ENCODE measurements around the gene SLC1A1.

SLC1A1 gene

GRCh38 chr9:4569101-4569500 is 78.8 kb downstream of the SLC1A1 start:
- H3K9me3 ChIP-seq (ENCODE audit: control insufficient read depth, low read depth, low read length) = no peaks in the 10 kb centered on the region
- no peaks in the 10 kb centered on the region for H3K27me3 ChIP-seq (ENCODE audit: control insufficient read depth, insufficient read depth, low read length)
- no peak overlapping the region for H3K9ac ChIP-seq (ENCODE audit: low read length)
- no peaks in the 10 kb centered on the region for H3K36me3 ChIP-seq (ENCODE audit: control insufficient read depth, low read depth, low read length)
- H3K4me1 ChIP-seq (ENCODE audit: control insufficient read depth, low read depth, low read length) = peaks cover 2% of the 10 kb centered on the region
- H3K27ac ChIP-seq (ENCODE audit: low read length) = no peak overlapping the region
- no peak overlapping the region for H3K4me3 ChIP-seq (ENCODE audit: low read length)

DNA sequence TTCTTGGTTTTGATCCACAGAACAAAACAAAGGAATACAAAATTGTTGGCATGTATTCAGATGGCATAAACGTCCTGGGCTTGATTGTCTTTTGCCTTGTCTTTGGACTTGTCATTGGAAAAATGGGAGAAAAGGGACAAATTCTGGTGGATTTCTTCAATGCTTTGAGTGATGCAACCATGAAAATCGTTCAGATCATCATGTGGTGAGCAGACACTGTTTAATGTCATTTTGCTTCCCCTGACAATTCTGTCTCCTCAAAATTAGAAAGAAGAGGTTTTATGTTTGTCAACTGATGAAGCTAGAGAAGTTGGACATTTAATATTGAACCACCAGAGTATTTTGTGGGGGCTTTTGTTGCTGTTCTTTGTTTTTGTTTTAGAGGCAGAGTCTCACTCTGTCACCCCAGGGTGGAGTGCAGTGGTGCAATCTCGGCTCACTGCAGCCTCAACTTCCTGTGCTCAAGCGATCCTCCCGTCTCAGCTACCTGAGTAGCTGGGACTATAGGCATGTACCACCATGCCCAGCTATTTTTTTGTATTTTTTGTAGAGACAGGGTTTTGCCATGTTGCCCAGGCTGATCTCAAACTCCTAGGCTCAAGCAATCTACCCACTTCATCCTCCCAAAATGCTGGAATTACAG is 82.0 kb downstream of the SLC1A1 start:
- no peak overlapping the region for H3K4me3 ChIP-seq (ENCODE audit: low read length)
- no peak overlapping the region for H3K9ac ChIP-seq (ENCODE audit: low read length)
- H3K9me3 ChIP-seq (ENCODE audit: control insufficient read depth, low read depth, low read length) = no peaks in the 10 kb centered on the region
- no peak overlapping the region for H3K27ac ChIP-seq (ENCODE audit: low read length)
- peaks cover 4% of the 10 kb centered on the region for H3K4me1 ChIP-seq (ENCODE audit: control insufficient read depth, low read depth, low read length)
- H3K27me3 ChIP-seq (ENCODE audit: control insufficient read depth, insufficient read depth, low read length) = no peaks in the 10 kb centered on the region
- H3K36me3 ChIP-seq (ENCODE audit: control insufficient read depth, low read depth, low read length) = no peaks in the 10 kb centered on the region

GRCh38 chr9:4573176-4573575 is 82.9 kb downstream of the SLC1A1 start:
- H3K4me3 ChIP-seq (ENCODE audit: low read length) = no peak overlapping the region
- no peaks in the 10 kb centered on the region for H3K36me3 ChIP-seq (ENCODE audit: control insufficient read depth, low read depth, low read length)
- no peaks in the 10 kb centered on the region for H3K9me3 ChIP-seq (ENCODE audit: control insufficient read depth, low read depth, low read length)
- H3K4me1 ChIP-seq (ENCODE audit: control insufficient read depth, low read depth, low read length) = peaks cover 4% of the 10 kb centered on the region
- H3K9ac ChIP-seq (ENCODE audit: low read length) = no peak overlapping the region
- no peaks in the 10 kb centered on the region for H3K27me3 ChIP-seq (ENCODE audit: control insufficient read depth, insufficient read depth, low read length)
- no peak overlapping the region for H3K27ac ChIP-seq (ENCODE audit: low read length)

DNA sequence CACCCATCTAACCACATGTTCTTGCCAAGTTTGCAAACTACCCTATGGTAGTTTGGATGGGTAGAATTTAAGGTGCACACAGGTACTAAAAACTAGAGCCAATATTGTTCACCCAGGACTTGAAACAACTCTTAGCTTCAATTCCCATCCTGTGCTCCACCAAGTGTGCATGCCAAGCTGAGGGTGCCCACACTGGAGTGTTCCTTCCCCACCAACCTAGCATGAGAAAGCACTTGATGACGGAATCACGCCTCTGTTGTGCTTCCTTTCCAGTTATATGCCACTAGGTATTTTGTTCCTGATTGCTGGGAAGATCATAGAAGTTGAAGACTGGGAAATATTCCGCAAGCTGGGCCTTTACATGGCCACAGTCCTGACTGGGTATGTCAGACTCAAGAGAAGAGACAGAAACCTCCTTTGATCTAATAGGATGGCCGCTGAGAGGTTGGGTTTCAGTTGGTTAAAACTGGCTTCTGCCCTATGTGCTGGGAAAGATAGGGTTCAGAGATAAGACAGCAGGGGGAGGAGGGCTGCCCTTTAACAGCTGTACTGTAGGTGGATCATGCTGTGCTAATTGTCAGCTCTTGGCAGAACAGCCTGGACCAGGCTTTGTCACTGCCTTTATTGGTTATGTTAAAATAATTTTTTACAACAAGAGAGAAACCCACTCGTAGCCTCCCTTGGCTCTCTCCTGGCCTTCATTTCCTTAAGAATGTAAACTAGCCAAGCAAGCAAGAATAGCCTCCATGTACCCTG is 83.5 kb downstream of the SLC1A1 start:
- Histone ChIP-seq H3K9ac (ENCODE audit: low read length) (no peak overlapping the region), H3K9me3 (ENCODE audit: control insufficient read depth, low read depth, low read length) (no peaks in the 10 kb centered on the region), H3K4me1 (ENCODE audit: control insufficient read depth, low read depth, low read length) (peaks cover 4% of the 10 kb centered on the region), H3K27ac (ENCODE audit: low read length) (no peak overlapping the region), H3K4me3 (ENCODE audit: low read length) (no peak overlapping the region), H3K36me3 (ENCODE audit: control insufficient read depth, low read depth, low read length) (no peaks in the 10 kb centered on the region), H3K27me3 (ENCODE audit: control insufficient read depth, insufficient read depth, low read length) (no peaks in the 10 kb centered on the region)

DNA sequence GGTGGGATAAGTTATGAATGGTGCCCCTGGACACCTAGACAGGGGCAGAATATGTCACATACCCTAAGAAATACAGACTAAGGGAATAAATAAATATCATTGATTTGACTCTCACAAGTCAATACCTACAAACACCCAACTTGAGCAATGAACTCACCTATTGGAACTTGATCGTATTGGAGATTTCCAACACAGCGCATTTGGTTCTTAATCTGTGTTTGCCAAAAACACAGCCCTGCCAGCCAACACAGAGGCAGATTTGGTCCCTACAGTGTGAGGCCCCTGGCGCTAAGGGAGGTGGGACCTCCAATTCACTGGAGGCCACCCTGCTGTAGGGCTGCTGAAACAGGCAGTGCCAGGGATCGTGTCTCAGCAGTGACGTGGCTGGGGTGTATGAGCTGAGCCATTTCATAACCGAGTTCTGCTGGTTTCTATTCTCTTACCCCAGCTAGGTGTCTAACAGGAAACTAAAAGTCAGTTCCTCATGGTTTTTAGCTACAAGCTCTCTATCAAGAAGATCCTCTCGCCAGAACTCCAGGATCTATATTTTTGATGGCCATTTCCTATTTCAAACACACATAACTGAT is 84.5 kb downstream of the SLC1A1 start:
- H3K27me3 ChIP-seq (ENCODE audit: control insufficient read depth, insufficient read depth, low read length) = no peaks in the 10 kb centered on the region
- H3K36me3 ChIP-seq (ENCODE audit: control insufficient read depth, low read depth, low read length) = no peaks in the 10 kb centered on the region
- no peaks in the 10 kb centered on the region for H3K9me3 ChIP-seq (ENCODE audit: control insufficient read depth, low read depth, low read length)
- no peak overlapping the region for H3K27ac ChIP-seq (ENCODE audit: low read length)
- peaks cover 4% of the 10 kb centered on the region for H3K4me1 ChIP-seq (ENCODE audit: control insufficient read depth, low read depth, low read length)
- H3K4me3 ChIP-seq (ENCODE audit: low read length) = no peak overlapping the region
- no peak overlapping the region for H3K9ac ChIP-seq (ENCODE audit: low read length)

- no peaks in the 10 kb centered on the region for H3K27me3 ChIP-seq (ENCODE audit: control insufficient read depth, insufficient read depth, low read length)
Measured at GRCh38 chr9:4575997-4576396, 85.7 kb downstream of the SLC1A1 start.

GRCh38 chr9:4576448-4576847 is 86.2 kb downstream of the SLC1A1 start:
- Histone ChIP-seq H3K36me3 (ENCODE audit: control insufficient read depth, low read depth, low read length) (no peaks in the 10 kb centered on the region), H3K4me1 (ENCODE audit: control insufficient read depth, low read depth, low read length) (peaks cover 4% of the 10 kb centered on the region), H3K27ac (ENCODE audit: low read length) (no peak overlapping the region), H3K4me3 (ENCODE audit: low read length) (no peak overlapping the region), H3K27me3 (ENCODE audit: control insufficient read depth, insufficient read depth, low read length) (no peaks in the 10 kb centered on the region), H3K9ac (ENCODE audit: low read length) (no peak overlapping the region), H3K9me3 (ENCODE audit: control insufficient read depth, low read depth, low read length) (no peaks in the 10 kb centered on the region)

More at GRCh38 chr9:4575997-4576396, 85.7 kb downstream of the SLC1A1 start:
- no peaks in the 10 kb centered on the region for H3K9me3 ChIP-seq (ENCODE audit: control insufficient read depth, low read depth, low read length)
- peaks cover 4% of the 10 kb centered on the region for H3K4me1 ChIP-seq (ENCODE audit: control insufficient read depth, low read depth, low read length)
- H3K9ac ChIP-seq (ENCODE audit: low read length) = no peak overlapping the region
- no peak overlapping the region for H3K27ac ChIP-seq (ENCODE audit: low read length)
- H3K36me3 ChIP-seq (ENCODE audit: control insufficient read depth, low read depth, low read length) = no peaks in the 10 kb centered on the region
- H3K4me3 ChIP-seq (ENCODE audit: low read length) = no peak overlapping the region

DNA sequence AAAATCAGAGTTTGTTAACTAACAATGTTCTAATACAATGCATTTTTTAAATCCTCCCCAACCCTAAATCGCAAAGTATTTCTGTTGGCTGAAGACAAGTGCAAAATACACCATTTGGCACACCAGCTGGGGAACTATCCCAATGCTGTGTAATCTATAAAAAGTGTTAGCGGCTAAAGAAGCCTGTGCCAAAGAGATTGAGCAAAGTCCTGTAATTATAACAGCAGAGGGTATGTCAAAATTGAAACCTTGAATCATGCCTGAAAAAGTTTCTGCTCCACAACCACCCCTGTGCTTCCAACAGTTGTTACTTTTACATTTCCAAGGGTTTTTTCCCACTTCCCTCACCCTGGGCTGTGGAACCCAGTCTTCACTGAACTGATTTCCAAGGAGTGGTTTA is 88.7 kb downstream of the SLC1A1 start:
- no peak overlapping the region for H3K9ac ChIP-seq (ENCODE audit: low read length)
- H3K9me3 ChIP-seq (ENCODE audit: control insufficient read depth, low read depth, low read length) = no peaks in the 10 kb centered on the region
- H3K4me1 ChIP-seq (ENCODE audit: control insufficient read depth, low read depth, low read length) = peaks cover 3% of the 10 kb centered on the region
- no peaks in the 10 kb centered on the region for H3K27me3 ChIP-seq (ENCODE audit: control insufficient read depth, insufficient read depth, low read length)
- H3K4me3 ChIP-seq (ENCODE audit: low read length) = no peak overlapping the region
- no peaks in the 10 kb centered on the region for H3K36me3 ChIP-seq (ENCODE audit: control insufficient read depth, low read depth, low read length)
- no peak overlapping the region for H3K27ac ChIP-seq (ENCODE audit: low read length)

DNA sequence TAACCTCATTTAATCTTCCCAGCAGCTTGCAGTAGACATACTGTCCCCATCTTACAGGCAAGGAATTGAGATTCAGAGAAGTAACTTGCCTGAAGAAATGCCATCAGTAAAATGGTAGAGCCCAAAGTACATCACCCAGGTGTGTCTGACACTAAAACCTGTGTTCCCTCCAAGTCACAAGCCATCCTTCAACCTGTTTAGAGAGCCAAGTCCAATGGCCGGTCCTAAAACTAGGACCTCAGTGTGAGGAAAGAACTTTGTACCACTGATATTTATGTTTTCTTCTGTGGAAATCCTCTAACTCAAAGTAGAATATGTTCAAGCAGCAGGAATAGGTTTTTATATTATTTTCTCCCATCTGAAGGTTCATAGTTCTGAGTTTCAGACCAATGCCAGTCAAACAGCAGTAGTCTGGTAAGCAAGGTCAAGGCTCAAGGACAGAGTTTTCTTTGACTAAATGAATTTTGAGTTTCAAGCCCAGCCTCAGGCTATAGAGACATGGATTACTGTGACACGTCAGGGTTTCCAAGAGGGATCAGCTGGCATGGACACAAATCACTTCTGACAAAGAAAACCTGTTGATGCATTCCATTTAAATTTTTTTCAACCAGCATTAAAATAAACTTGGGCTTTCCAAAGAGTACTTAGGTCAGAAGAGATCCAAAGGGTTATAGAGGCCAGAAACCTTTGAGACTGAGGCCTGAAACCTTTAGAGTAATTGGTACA is 90.9 kb downstream of the SLC1A1 start:
- Histone ChIP-seq H3K27me3 (ENCODE audit: control insufficient read depth, insufficient read depth, low read length) (no peaks in the 10 kb centered on the region), H3K4me3 (ENCODE audit: low read length) (no peak overlapping the region), H3K9ac (ENCODE audit: low read length) (no peak overlapping the region), H3K27ac (ENCODE audit: low read length) (no peak overlapping the region), H3K9me3 (ENCODE audit: control insufficient read depth, low read depth, low read length) (no peaks in the 10 kb centered on the region), H3K36me3 (ENCODE audit: control insufficient read depth, low read depth, low read length) (no peaks in the 10 kb centered on the region), H3K4me1 (ENCODE audit: control insufficient read depth, low read depth, low read length) (no peaks in the 10 kb centered on the region)

- no peaks in the 10 kb centered on the region for H3K27me3 ChIP-seq (ENCODE audit: control insufficient read depth, insufficient read depth, low read length)
- no peaks in the 10 kb centered on the region for H3K4me1 ChIP-seq (ENCODE audit: control insufficient read depth, low read depth, low read length)
- H3K27ac ChIP-seq (ENCODE audit: low read length) = no peak overlapping the region
- no peaks in the 10 kb centered on the region for H3K9me3 ChIP-seq (ENCODE audit: control insufficient read depth, low read depth, low read length)
- H3K36me3 ChIP-seq (ENCODE audit: control insufficient read depth, low read depth, low read length) = no peaks in the 10 kb centered on the region
- H3K4me3 ChIP-seq (ENCODE audit: low read length) = no peak overlapping the region
- no peak overlapping the region for H3K9ac ChIP-seq (ENCODE audit: low read length)
Measured at GRCh38 chr9:4581861-4582565, 91.7 kb downstream of the SLC1A1 start.

- H3K9me3 ChIP-seq (ENCODE audit: control insufficient read depth, low read depth, low read length) = no peaks in the 10 kb centered on the region
- no peaks in the 10 kb centered on the region for H3K4me1 ChIP-seq (ENCODE audit: control insufficient read depth, low read depth, low read length)
- no peak overlapping the region for H3K9ac ChIP-seq (ENCODE audit: low read length)
- H3K27me3 ChIP-seq (ENCODE audit: control insufficient read depth, insufficient read depth, low read length) = no peaks in the 10 kb centered on the region
- H3K36me3 ChIP-seq (ENCODE audit: control insufficient read depth, low read depth, low read length) = no peaks in the 10 kb centered on the region
- H3K4me3 ChIP-seq (ENCODE audit: low read length) = no peak overlapping the region
- no peak overlapping the region for H3K27ac ChIP-seq (ENCODE audit: low read length)
Measured at GRCh38 chr9:4583001-4583400, 92.7 kb downstream of the SLC1A1 start.

Data from iPS-18a (cell line).